DND-41 (cell line): ENCODE data around the gene POLA1.

Experiments used
- ATAC-seq: fragments of 200-7000 bp; cut with Tn5 transposase; 3 replicates; pipeline ENCODE4 v1.9.1; 2021; ENCODE audit warnings: low read depth; ENCODE audit not compliant: insufficient read depth
- DNase-seq: peaks from one replicate; pipeline ENCODE4 v3.0.0-alpha.2; 2020
- H2AFZ ChIP-seq: 2 replicates; pipeline ENCODE4 v1.6.0; 2012; ENCODE audit warnings: low read depth, low read length
- H3K27ac ChIP-seq: 2 replicates; pipeline ENCODE4 v1.5.1; 2012; ENCODE audit warnings: low read length, inconsistent platforms
- H3K27me3 ChIP-seq: fragments of 200-600 bp; sonication (generic); 2 replicates; pipeline ENCODE4 v1.6.0; 2012; ENCODE audit warnings: low read length, mild to moderate bottlenecking, inconsistent platforms; ENCODE audit not compliant: insufficient read depth, poor library complexity
- H3K36me3 ChIP-seq: 2 replicates; pipeline ENCODE4 v1.5.1; 2012; ENCODE audit warnings: low read length, inconsistent platforms; ENCODE audit not compliant: insufficient read depth
- H3K4me1 ChIP-seq: 2 replicates; pipeline ENCODE4 v1.5.1; 2012; ENCODE audit warnings: mild to moderate bottlenecking, low read length; ENCODE audit not compliant: insufficient read depth
- H3K4me2 ChIP-seq: 2 replicates; pipeline ENCODE4 v1.6.0; 2012; ENCODE audit warnings: mild to moderate bottlenecking, moderate library complexity, low read length, inconsistent platforms; ENCODE audit not compliant: insufficient read depth
- H3K4me3 ChIP-seq, 2 experiments: fragments of 200-600 bp in 1 of 2; shearing (Covaris generic) in 1 of 2; 2 replicates each; pipeline ENCODE4 v1.5.1; 2012 to 2016; ENCODE audit warnings: inconsistent platforms in 2 of 2, low read length in 2 of 2, mild to moderate bottlenecking in 2 of 2, low read depth in 1 of 2, moderate library complexity in 1 of 2
- H3K79me2 ChIP-seq: 2 replicates; pipeline ENCODE4 v1.6.0; 2012; ENCODE audit warnings: low read length, inconsistent platforms; ENCODE audit not compliant: insufficient read depth
- H3K9ac ChIP-seq: 2 replicates; pipeline ENCODE4 v1.6.0; 2012; ENCODE audit warnings: low read depth, mild to moderate bottlenecking, inconsistent platforms, low read length, moderate library complexity
- H3K9me3 ChIP-seq: 2 replicates; pipeline ENCODE4 v1.5.1; 2012; ENCODE audit warnings: low read length, moderate library complexity, mild to moderate bottlenecking, inconsistent platforms; ENCODE audit not compliant: insufficient read depth, severe bottlenecking
- H4K20me1 ChIP-seq: 2 replicates; pipeline ENCODE4 v1.6.0; 2012; ENCODE audit warnings: low read length; ENCODE audit not compliant: insufficient read depth
- EZH2 ChIP-seq: IDR thresholded peaks from 3 replicates; pipeline ENCODE4 v1.6.1; 2012; ENCODE audit warnings: borderline replicate concordance, low read depth, mild to moderate bottlenecking, moderate library complexity, low read length, inconsistent platforms; ENCODE audit not compliant: severe bottlenecking
- TF ChIP-seq, protein P1 (sequence below): IDR thresholded peaks from 2 replicates; pipeline ENCODE4 v1.5.1; 2012; ENCODE audit warnings: borderline replicate concordance, low read length, moderate library complexity, mild to moderate bottlenecking; ENCODE audit not compliant: poor library complexity, severe bottlenecking; ENCODE audit errors: extremely low read depth

Gene POLA1

GRCh38 chrX:24646745-24647182, 47.0 kb upstream of the POLA1 start:
- Histone ChIP-seq H3K9ac (peak overlapping the region; percentile 57), H3K79me2 (no peaks in the 10 kb centered on the region), H3K27me3 (no peaks in the 10 kb centered on the region), H2AFZ (peak overlapping the region; percentile 87), H3K27ac (peak overlapping the region; percentile 80), H3K4me3 (peak overlapping the region; percentile 52 to 87; a peak in 3 of 4 replicates), H3K9me3 (no peaks in the 10 kb centered on the region), H3K36me3 (no peaks in the 10 kb centered on the region), H3K4me1 (peaks cover 28% of the 10 kb centered on the region), H4K20me1 (no peaks in the 10 kb centered on the region), H3K4me2 (peak overlapping the region; percentile 89)
- DNase-seq (no peak), ATAC-seq (peak; percentile 47; the same call in 2 of the 3 replicates)
- no peak for TF ChIP-seq EZH2
- TF ChIP-seq, protein P1, sequence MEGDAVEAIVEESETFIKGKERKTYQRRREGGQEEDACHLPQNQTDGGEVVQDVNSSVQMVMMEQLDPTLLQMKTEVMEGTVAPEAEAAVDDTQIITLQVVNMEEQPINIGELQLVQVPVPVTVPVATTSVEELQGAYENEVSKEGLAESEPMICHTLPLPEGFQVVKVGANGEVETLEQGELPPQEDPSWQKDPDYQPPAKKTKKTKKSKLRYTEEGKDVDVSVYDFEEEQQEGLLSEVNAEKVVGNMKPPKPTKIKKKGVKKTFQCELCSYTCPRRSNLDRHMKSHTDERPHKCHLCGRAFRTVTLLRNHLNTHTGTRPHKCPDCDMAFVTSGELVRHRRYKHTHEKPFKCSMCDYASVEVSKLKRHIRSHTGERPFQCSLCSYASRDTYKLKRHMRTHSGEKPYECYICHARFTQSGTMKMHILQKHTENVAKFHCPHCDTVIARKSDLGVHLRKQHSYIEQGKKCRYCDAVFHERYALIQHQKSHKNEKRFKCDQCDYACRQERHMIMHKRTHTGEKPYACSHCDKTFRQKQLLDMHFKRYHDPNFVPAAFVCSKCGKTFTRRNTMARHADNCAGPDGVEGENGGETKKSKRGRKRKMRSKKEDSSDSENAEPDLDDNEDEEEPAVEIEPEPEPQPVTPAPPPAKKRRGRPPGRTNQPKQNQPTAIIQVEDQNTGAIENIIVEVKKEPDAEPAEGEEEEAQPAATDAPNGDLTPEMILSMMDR = no peak

- Histone ChIP-seq H3K4me1 (peaks cover 28% of the 10 kb centered on the region), H3K36me3 (no peaks in the 10 kb centered on the region), H2AFZ (peak within 1 kb of the TSS; percentile 87), H3K27me3 (no peaks in the 10 kb centered on the region), H3K79me2 (no peaks in the 10 kb centered on the region), H3K27ac (peak within 1 kb of the TSS; percentile 94), H3K9me3 (no peaks in the 10 kb centered on the region), H3K4me2 (peak within 1 kb of the TSS; percentile 89), H3K4me3 (peak within 1 kb of the TSS; percentile 52 to 87; a peak in 3 of 4 replicates), H4K20me1 (no peaks in the 10 kb centered on the region), H3K9ac (peak within 1 kb of the TSS; percentile 71)
- DNase-seq = peak; percentile 89
- no peak for TF ChIP-seq EZH2
- TF ChIP-seq, protein P1 = no peak
- peak; percentile 100 for ATAC-seq
Observed at GRCh38 chrX:24647257-24648058, 46.3 kb upstream of the POLA1 start, which contains the start of gene PCYT1B. TSS of gene PCYT1B (minus strand) at chrX:24647347. CDS start at chrX:24647105, 242 bp downstream.

- Histone ChIP-seq H3K36me3 (no peaks in the 10 kb centered on the region), H3K9me3 (no peaks in the 10 kb centered on the region), H3K9ac (no peak overlapping the region), H3K27ac (no peak overlapping the region), H3K4me1 (peaks cover 28% of the 10 kb centered on the region), H3K4me3 (no peak overlapping the region), H3K79me2 (no peaks in the 10 kb centered on the region), H2AFZ (no peak overlapping the region), H3K4me2 (no peak overlapping the region), H3K27me3 (no peaks in the 10 kb centered on the region), H4K20me1 (no peaks in the 10 kb centered on the region)
- TF ChIP-seq, protein P1 = no peak
- TF ChIP-seq EZH2 = no peak
- ATAC-seq (no peak), DNase-seq (peak; percentile 3)
Observed at GRCh38 chrX:24648495-24648894, 45.2 kb upstream of the POLA1 start.
